ENCODE data around the gene GCK. TPM values are rescaled to one million over a fixed set of nuclear protein-coding genes. Genes with fewer than 3 reads are reported as not detected.
A peak's percentile ranks its signal among the peaks of the same experiment; 100 is the strongest.

Gene GCK
- total and polyA plus RNA-seq, 8 donors: 0.57 to 18.2 (median 1.0) TPM

DNA sequence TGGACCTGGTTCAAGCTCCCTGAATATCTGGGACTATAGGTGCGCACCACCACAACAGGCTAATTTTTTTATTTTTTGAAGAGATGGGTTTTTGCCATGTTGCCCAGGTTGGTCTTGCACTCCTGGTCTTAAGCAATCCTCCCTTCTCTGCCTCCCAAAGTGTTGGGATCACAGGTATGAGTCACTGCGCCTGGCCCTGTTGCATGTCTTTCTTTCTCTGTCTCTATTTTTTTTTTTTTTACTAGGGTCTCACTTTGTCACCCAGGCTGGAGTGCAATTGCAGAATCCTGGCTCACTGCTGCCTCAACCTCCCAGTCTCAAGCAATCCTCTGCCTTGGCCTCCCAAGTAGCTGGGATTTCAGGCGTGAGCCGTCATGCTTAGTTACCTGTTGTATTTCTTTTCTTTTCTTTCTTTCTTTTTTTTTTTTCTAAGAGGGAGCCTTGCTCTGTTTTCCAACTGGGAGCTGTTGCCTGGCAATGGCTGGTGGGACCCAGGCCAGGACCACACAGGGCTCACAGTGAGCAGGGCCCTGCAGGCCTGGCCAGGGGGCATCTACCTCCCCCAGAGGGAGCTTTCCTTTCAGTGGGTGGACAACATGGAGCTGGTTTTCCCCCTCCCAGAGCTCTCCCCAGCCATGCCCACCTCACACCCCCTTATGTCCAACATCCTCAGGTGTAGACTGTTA is 54.2 kb downstream of the GCK start:
- H3K4me3 ChIP-seq: no peak overlapping the region
- TF ChIP-seq, protein P1, sequence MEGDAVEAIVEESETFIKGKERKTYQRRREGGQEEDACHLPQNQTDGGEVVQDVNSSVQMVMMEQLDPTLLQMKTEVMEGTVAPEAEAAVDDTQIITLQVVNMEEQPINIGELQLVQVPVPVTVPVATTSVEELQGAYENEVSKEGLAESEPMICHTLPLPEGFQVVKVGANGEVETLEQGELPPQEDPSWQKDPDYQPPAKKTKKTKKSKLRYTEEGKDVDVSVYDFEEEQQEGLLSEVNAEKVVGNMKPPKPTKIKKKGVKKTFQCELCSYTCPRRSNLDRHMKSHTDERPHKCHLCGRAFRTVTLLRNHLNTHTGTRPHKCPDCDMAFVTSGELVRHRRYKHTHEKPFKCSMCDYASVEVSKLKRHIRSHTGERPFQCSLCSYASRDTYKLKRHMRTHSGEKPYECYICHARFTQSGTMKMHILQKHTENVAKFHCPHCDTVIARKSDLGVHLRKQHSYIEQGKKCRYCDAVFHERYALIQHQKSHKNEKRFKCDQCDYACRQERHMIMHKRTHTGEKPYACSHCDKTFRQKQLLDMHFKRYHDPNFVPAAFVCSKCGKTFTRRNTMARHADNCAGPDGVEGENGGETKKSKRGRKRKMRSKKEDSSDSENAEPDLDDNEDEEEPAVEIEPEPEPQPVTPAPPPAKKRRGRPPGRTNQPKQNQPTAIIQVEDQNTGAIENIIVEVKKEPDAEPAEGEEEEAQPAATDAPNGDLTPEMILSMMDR (IDR thresholded peaks at IDR 0.05): no peak
- DNase-seq (peak in 1 of 6 donors; percentile 14), FAIRE-seq (no peak), ATAC-seq (peak in 2 of 4 donors; percentile 22 to 35)
- no peaks in the 10 kb centered on the region for H3K9me3 ChIP-seq
- H3K4me1 ChIP-seq: no peaks in the 10 kb centered on the region
- H3K36me3 ChIP-seq: no peaks in the 10 kb centered on the region
- 88 to 89% methylated on average over 4 of the region's 4 CpGs for WGBS, 2 donors
- no peak overlapping the region for H3K27ac ChIP-seq
- H3K27me3 ChIP-seq: no peaks in the 10 kb centered on the region
- intact Hi-C loops (cut with DNase I): no loop called here

DNA sequence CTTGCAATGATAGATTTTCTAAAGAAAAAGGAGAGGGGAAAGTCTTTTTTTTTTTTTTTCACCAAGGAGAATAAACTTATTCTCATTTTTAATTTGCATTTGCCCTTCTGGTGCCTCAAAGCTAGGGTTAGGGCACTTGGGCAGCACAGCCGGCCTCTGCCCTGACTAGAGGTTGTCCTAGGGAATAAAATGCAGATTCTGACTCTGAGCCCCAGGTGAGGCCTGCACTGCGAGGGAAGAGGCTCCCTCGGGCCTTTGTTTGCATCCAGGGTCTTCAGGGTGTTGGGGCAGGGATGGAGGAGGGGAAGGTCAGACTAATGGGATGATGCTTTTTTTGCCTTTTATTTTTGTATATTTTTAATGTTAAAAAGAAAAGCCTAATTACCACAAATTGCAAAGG is 55.9 kb downstream of the GCK start:
- 75 to 90% methylated on average over 3 of the region's 3 CpGs for WGBS, 2 donors
- FAIRE-seq: no peak

DNA sequence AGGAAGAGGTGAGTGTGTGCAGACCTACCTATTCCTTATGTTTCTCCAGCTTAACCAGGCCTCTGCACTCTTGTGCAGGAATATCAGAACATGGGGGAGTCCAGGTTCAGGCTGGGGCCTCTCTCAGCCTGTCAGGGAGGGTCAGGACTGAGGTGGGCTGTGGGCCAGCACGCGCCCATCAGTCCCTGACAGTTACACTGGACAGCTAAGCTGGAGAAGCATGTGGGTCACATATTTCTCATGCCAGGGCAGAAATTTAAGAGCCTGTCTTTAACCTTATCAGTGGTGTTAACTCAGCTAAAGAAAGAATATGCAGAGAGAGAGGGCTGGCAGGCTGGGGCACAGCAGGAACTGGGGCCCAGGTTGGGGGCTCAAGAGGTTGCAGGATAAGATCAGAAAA is 57.2 kb downstream of the GCK start:
- 85 to 86% methylated on average over 2 of the region's 2 CpGs for WGBS, 2 donors

More for the DNA sequence above, 55.9 kb downstream of the GCK start:
- no peaks in the 10 kb centered on the region for H3K27me3 ChIP-seq
- H3K4me3 ChIP-seq: no peak overlapping the region
- peak in 1 of 6 donors; percentile 10 for DNase-seq
- TF ChIP-seq, protein P1 (IDR thresholded peaks at IDR 0.05): no peak
- no peaks in the 10 kb centered on the region for H3K9me3 ChIP-seq
- no peak for ATAC-seq
- intact Hi-C loops (cut with DNase I): no loop called here
- no peak overlapping the region for H3K27ac ChIP-seq
- H3K36me3 ChIP-seq: no peaks in the 10 kb centered on the region
- H3K4me1 ChIP-seq: no peaks in the 10 kb centered on the region

DNA sequence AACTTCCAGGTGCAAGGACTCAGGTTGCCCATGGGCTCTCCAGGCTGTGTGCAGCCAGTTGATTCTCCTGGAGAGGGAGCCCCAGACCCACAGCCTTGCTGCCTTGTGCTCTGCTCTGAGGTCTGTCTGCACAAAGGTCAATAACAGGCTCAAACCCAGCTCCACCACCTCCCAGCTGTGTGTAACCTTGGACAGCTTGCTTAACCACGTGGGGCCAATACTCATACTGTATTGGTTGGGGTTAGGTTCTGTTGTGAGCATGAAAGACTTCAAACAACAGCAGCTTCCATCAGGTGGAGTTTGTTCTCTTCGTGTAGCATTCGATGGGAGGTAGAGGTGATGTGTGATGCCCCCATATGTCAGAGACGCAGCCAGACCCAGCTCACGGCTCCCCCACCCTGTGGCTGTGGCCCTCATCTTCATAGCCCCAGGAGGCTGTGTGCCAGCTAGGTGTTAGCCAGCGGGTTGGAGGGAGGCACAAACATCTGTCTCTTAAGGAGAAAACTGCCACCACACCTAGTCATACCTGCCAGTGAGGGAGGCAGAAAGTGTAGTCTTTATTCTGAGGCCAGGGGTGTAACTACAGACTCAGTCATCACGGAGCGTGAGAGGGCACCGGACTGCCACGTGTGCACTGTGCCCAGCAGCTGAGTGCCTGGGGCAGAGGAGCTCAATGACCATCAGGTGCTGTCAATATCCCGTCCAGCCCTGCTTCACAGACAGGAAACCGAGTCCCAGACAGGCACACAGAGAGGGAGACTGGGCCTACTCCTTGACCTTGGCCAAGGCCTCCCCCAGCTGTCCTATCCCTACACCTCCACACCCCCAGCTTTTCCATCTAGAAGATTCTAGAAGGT is 57.8 kb downstream of the GCK start:
- H3K4me3 ChIP-seq: no peak overlapping the region
- FAIRE-seq (no peak), ATAC-seq (peak; percentile 74 to 89 (median 86)), DNase-seq (peak in 2 of 6 donors; percentile 33 to 36)
- no peaks in the 10 kb centered on the region for H3K27me3 ChIP-seq
- WGBS, 2 donors: 65 to 72% methylated on average over 12 of the region's 12 CpGs
- intact Hi-C loops (cut with DNase I): no loop called here
- no peaks in the 10 kb centered on the region for H3K4me1 ChIP-seq
- TF ChIP-seq, protein P1 (IDR thresholded peaks at IDR 0.05): no peak
- no peak overlapping the region for H3K27ac ChIP-seq
- no peaks in the 10 kb centered on the region for H3K36me3 ChIP-seq
- no peaks in the 10 kb centered on the region for H3K9me3 ChIP-seq

More for the DNA sequence above, 57.2 kb downstream of the GCK start:
- Histone ChIP-seq H3K4me1 (no peaks in the 10 kb centered on the region), H3K27ac (no peak overlapping the region), H3K9me3 (no peaks in the 10 kb centered on the region), H3K4me3 (no peak overlapping the region), H3K36me3 (no peaks in the 10 kb centered on the region), H3K27me3 (no peaks in the 10 kb centered on the region)
- DNase-seq (peak in 1 of 6 donors; percentile 22), FAIRE-seq (no peak), ATAC-seq (no peak)
- intact Hi-C loops (cut with DNase I): no loop called here
- TF ChIP-seq, protein P1 (IDR thresholded peaks at IDR 0.05): no peak
